RKO (cell line): ENCODE measurements around the gene TEAD4.

Experiments used
- DNase-seq: peaks from one replicate; pipeline ENCODE4 v3.0.0-alpha.2; 2016; ENCODE audit warnings: low spot score

TEAD4 gene

DNA sequence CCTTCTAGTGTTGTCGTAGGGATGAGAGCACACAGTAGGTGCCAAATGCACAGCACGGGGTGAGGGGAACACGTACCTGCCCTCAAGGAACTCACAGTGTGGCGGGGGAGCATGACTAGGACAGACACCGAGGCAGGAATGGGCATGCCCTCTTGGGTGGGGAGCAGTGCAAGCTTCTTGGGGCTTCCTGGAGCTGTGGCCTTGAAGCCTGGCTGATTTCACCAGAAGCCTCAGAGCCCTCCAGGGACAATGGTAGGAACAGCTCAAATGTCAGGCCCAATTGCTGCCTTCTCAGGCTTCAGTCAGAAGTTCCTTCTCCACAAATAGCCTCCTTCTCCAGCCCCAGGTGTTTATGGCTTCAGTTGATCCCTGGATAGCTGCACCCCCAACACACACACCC lies 43.4 kb downstream of the TEAD4 start:
- DNase-seq, result no peak

DNA sequence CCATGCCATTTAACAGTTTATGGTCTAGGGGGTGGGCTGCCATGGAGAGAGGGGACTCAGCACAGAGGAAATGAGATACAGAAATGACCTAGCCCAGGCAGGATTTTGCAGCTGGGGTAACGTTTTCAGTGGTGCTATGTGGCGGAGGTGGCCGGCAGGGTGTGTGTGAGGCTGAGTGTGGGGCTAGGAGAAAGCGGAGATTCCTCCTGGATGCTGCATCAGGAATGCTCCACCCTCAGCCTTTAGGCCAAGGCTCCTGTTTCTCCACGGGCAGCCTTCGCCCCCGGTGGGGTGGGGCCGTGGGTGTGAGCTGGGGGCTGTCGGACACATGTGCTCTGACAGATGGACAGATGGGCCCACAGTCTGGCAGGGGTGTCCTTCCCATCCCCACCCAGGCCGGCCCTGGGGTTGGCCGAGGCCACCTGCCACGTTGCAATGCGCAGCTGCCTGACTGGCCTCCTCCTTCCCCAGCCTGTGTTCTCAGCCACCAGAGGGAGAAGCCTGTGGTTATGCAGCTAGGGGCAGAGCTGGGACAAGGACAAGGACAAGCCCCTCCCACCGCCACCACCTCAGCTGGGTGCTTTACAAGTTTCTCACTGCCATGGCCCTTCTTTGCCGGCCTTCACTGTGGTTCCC lies 44.3 kb downstream of the TEAD4 start:
- no peak for DNase-seq

DNA sequence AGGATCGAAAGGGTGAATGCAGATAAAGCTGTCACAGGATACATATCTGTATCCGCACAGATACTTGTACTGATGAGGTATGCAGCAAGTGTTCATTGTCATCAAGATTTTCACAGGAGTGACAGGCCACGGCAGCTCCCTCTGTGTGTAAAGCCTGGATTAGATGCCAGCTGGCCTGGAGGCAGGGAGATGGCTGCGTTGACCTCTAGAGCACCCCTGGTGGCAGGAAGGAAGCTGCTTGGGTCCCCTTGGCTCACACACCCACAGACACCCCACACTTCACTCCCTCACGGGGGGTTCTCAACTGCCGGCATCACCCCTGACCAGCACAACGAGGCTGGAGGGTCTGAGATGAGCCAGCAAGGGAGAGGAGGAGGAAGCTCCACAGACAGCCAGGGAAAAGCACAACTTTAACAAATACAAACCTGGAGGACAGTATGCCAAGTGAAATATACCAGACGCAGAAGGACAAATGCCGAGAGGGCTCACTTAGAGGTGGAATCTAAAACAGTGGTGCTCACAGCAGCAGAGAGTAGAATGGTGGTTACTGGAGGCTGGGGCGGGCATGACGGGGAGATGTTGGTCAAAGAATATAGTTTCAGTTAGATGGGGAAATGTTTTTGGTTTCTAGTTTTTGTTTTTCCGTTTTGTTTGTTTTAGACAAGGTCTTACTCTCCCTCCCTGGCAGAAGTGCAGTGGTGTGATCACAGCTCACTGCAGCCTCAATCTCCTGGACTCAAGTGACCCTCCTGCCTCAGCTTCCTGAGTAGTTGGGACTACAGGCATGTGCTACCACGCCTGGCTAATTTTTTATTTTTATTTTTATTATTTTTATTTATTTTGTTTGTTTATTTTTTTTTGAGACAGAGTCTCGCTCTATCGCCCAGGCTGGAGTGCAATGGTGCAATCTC lies 45.7 kb downstream of the TEAD4 start:
- DNase-seq, result no peak

DNA sequence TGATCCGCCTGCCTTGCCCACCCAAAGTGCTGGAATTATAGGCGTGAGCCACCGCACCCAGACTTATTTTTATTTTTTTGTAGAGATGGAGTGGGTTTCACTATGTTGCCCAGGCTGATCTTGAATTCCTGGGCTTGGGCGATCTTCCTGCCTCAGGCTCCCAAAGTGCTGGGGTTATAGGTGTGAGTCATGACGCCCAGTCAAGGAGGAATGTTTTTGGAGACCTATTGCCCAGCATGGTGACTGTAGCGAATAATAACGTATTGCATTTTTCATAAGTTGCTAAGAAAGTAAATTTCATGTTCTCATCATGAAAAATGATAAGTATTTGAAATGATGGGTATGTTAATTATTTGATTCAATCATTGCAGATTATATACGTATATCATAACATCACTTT lies 46.5 kb downstream of the TEAD4 start:
- no peak for DNase-seq

DNA sequence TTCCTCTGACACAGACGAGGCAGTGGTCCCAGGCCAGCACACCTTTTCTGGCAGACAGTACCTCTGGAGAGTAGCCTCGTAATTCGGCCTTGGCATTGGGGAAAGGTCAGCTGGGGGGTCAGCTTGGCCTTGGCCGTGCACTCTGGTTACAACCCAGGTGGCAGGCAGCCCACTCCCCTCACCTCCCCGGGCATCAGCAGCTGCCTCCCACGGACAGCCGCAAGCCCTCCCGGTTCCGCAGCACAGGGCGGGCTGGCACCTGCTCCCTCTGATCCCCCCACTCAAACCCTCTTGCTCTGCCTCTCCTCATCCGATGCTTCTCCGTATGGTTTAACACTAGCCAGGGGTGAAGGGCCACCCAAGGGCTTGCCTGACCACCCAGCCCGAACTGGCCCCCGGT lies 50.6 kb downstream of the TEAD4 start:
- DNase-seq, result no peak

DNA sequence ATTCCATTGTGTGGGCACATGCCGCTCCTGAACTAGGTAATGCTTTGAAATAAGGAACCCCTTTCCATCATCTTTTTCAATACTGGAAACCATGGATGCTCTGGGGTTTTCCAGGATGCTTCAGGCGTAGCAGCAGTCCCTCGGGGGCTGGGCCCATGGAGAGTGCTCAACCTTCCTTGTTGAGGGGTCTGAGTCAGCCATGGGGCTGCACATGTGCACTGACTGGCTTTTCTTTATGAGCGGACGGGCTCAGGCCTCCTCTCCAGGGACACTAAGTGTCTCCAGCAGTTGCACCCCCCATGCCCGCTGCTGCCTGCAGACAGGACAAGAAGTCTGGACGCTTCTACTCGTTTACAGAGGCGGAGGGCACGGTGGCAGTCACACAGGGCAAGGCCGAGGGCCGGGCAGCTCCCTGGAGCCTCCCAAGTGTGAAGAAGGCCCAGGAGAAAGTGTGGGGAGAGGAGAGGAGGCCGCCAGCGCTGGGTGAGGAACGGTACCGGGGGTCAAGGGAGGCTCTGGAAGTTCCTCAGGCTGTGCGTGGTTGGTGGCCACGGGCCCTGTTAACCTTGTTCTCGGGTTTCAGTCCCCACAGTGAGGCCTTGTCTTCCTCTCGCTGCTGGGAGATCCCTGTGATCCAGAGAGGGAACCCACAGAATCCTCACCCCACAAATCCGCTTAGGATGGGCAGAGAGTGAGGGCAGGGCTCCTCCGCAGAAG lies 51.2 kb downstream of the TEAD4 start:
- DNase-seq, result no peak

DNA sequence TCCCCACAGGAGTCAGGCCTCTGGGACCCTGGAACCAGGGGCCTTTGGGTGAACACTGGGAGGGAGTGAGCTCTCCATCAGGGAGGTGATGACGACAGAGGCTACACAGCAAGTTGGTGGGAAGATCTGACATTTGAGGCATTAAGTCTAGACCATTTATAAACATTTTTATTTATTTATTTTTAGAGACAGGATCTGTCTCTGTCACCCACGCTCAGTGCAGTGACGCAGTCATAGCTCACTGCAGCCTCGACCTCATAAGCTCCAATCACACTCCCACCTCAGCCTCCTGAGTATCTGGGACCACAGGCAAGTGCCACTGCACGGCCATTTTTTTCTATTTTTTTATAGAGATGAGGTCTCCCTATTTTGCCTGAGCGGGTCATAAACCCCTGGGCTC lies 53.6 kb downstream of the TEAD4 start:
- DNase-seq, result no peak

DNA sequence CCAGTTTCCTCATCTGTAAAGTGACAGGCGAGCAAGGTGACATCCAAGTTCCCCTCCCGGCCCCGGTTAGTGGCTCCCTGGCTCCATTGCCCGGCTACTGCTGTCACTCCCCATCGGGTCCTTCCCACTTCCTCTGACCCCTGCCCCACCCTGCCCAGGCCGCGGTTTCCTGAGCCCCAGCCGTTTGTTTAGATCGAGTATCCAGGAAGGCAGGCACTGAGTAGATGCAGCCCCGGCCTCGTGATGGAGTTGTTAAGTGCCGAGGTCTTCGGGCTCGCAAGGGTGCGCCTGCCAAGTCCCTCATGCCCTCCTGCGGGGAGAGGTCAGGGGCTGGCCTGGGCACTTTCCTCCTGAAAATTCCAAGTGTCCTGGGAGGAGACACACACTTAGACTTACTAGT lies 55.4 kb downstream of the TEAD4 start:
- DNase-seq, result no peak

DNA sequence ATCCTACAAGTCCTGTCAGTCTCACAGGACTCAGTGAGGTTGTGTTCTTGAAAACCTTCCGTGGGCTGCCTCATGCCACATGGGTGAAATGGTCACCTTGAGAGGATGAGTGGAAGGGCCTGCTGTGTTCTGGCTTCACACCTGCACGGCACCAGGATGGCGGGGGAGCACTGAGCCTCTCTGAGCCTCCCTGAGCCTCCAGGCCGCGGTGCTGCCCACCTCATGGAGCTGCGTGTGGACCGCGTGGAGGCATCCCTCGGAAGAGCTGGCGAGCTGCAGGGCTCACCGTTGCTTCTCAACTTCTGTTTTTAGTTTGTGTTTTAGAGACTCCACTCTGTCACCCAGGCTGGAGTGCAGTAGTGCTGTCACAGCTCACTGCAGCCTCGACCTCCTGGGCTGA lies 56.2 kb downstream of the TEAD4 start:
- no peak for DNase-seq

DNA sequence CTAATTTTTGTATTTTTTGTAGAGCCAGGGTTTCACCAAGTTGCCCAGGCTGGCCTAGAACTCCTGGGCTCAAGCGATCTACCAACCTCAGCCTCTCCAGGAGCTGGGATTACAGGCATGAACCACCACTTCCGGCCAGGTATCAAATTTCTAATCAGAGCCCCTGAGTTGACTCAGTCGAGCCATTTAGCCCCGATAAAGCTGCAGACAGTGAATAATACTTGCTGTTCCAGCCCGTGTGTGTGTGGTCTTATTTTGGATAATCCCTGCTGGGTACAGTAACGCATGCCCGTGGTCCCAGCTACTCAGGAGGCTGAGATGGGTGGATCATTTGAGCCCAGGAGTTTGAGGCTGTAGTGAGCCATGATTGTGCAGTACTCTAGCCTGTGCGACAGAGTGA lies 57.0 kb downstream of the TEAD4 start:
- DNase-seq, result no peak

DNA sequence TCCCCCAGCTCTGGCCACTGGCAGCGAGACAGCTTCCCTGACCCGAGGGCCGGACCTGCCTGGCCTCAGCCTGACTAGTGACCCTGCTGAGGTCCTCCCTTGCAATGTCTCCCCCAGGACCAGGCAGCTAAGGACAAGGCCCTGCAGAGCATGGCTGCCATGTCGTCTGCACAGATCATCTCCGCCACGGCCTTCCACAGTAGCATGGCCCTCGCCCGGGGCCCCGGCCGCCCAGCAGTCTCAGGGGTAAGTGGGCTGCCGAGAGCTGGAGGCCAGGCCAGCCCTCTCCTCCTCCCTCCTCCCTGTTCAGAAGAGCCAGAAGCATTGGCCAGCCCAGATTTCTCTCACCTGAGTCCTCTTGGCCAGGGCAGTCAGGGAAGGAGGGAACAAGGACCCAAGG lies 58.1 kb downstream of the TEAD4 start:
- DNase-seq, result no peak

DNA sequence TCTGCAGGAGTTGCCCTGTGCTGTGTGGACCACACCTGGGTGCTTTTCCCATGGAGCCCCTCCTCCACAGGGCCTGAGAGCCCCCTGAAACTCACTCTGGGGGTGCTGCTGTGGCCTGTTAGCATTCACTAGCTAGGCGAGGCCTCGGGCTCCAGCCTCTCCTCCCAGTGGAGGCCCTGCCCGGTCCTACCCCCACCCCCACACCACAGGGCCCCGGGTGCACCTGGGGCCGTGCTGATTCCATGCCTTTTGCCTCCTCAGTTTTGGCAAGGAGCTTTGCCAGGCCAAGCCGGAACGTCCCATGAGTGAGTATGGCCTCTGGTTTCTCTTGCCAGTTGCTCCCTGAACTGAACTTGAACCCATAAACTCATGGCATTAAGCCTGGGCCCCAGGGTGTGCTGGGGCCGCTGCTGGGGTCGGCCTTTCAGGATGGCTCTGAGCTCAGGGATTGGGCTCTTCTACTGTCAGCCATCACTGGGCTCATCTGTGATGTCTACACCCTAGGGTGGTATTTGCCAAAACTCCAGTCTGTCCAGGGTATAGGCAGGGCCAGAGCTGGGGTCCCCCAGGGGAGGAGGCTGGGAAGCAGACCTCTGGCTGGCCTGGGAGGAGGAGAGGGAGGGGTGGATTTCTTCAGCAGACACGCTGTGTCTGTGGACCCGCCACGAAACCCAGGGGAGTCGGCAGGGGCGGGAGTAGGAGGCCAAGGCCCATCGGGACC lies 59.2 kb downstream of the TEAD4 start:
- DNase-seq, result no peak

DNA sequence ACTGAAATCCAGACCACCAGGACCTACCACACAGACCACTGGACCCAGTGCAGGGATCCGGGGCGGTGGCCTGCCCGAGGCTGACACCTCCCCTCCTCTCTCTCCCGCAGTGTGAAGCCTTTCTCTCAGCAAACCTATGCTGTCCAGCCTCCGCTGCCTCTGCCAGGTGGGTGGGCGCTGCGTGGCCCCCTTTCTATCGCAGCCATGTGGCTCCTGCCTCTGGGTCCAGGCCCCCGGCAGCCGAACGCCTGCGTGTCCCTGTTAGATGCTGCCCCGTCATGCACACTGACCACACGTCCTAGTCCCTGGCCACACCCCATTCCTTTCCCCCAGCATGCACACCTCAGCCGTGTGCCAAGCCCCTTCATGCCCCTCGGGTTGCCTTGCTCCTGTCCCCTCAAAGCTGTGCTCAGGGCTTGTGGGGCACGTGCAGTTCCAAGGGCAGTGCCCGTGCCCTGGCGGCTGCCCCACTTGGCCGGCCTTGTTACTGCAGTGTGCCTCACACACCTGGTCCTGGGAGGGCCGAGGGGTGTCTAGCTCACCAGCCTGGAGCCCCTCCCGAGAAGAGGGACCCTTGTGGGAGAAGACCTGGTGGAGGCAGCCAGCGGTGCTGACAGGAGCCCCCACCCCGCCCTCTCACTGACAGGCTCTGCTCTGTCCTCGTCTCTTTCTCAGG lies 59.9 kb downstream of the TEAD4 start:
- DNase-seq, result no peak

DNA sequence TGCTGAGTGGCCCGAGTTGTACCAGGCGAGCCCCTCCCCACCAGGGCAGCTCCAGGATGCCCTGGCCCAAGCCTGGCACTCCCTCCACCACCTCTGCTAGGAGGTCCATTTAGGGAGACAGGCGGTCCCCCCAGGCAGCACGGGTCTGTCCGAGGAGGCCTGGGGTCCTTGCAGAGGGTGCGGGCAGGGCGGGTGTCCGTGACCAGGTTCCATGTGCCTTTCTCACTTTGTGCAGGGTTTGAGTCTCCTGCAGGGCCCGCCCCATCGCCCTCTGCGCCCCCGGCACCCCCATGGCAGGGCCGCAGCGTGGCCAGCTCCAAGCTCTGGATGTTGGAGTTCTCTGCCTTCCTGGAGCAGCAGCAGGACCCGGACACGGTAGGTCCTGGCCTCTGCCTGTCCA lies 61.2 kb downstream of the TEAD4 start:
- no peak for DNase-seq

DNA sequence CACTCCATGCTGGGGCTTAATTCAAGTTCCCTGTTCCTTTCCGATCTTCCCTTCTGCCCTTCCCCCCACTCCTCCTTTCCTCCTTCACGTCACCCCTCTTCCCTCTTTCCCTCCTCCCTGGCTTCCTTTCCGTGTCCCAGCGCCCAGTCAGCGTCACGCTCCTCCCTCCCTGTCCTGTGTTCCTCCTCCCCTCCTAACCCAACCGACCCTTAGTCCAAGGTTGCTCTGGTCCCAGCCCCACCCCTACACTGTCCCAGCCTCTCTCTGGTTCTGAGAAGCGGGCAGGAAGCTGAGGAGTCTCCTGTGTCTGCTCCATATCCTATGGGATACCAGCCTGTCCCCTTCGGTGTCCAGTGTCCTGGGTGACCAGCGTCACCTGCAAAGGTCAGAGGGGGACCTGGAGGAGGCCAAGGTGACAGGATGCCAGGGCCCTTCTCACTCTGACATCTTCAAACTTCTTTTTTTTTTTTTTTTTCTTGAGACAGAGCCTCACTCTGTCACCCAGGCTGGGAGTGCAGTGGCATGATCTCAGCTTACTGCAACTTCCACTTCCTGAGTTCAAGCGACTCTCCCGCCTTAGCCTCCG lies 61.7 kb downstream of the TEAD4 start:
- no peak for DNase-seq

DNA sequence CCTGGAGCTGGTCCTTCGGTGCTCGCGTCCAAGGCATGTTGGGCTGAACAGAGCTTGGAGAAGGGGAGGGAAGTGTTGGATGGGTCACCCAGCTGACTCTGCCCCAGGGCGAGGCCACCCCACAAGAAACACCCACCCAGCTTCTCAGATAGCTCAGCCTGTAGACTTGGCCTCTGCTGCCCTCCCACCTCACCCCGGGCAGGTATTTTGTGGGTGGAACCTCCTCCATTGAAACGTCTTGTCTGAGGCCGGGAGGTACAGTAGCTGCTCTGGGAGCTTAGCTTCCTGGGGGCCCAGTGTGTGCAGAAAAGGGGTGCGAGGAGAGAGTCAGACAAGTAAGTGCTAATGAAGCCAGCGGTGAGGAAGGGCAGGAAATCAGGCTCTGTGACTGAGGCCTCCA lies 63.2 kb downstream of the TEAD4 start:
- DNase-seq, result no peak

DNA sequence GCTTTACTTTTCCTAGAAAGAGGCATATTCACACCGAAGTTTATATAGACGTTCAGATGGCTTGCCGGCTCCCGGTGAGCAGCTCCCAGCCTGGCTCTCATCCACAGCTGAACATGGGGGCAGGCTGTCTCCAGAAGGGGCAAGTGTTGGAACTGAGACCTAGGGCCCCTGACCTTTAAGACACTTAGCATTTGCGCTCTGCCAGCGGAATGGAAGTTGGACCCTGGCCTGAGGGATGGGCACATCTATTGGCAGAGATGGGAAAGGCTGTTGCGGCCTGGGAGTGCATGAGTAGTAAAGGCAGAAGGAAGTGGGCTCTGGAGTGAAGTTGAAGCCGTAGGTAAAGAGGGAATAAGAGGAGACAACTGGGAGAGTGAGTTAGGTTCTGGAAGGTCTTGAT lies 63.8 kb downstream of the TEAD4 start:
- DNase-seq, result no peak

DNA sequence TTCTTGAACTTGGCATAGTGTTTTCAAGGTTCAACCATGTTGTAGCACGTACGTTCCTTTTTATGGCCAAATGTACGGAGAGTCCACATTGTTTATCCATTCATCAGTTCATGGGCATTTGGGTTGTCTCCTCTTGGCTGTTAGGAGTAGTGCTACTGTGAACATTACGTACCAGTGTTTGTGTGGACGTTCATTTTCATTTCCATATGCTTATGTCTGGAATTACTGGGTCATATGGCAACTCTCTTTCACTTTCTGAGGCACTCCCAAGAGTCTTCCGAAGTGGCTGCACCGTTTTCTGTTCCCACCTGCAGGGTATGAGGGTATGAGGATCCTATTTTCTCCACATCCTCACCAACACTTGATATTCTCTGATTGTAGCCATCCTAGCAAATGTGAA lies 68.9 kb downstream of the TEAD4 start:
- DNase-seq, result no peak

DNA sequence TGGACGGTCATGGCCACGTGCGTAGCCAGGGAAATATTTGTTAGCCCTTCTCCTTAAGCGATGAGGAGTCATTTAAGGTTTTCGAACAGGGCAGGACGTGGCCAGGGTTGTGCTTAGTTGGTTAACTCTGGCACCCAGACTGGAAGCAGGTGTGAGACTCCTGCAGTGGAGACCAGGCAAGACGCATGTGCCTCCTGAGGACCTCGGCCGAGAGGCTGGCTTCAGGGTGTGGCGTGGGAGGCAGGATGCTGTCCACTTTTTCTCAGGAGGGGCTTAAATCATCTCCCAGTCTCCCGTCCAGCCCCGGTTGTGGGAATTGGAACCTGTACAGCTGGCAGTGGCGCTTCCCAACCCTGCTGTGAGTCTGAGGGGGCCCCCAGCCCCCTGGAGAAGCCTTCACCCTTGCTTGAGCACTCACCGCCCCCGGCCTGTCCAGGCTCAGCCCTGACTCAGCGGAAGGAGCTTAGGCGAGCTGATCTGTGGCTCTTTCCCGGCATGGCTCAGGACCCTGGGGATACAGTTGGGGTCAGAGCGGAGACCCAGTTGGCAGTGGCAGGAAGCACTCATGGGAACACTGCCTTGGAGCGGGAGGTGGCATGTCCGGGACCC lies 71.7 kb downstream of the TEAD4 start:
- no peak for DNase-seq

DNA sequence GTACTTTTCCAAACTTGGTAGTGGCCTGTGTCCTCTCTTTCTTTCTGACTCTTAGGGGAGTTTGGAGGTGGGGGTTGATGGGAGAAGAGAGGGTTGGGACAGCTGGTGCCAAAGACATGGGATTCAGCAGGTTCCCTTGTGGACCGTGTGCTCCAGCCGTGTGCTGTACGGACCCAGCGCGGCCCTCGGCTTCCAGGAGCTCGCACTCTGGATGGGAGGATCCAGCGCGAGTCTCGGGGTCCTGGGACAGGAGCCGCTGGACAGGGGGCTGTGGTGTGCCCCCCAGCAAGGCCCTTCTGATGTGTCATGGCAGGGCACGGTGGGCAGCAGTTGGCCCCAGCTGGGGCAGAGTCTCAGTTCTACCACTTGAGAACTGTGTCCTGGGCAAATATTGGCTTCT lies 73.0 kb downstream of the TEAD4 start:
- DNase-seq, result no peak
